Pancreas (tissue), 10 donors: ENCODE measurements around the gene SIAH2. TPM values are rescaled to one million over a fixed set of nuclear protein-coding genes. Genes with fewer than 3 reads are reported as not detected.

Experiments
- ATAC-seq, 4 donors: fragments of 200-7000 bp; cut with Tn5 transposase; one replicate each; pipeline versions ENCODE4 v1.8.0 to v1.9.1; 2020; ENCODE audit warnings: mild to moderate bottlenecking in 4 of 4, moderate library complexity in 4 of 4
- DNase-seq, 6 donors: peaks; one replicate each; pipeline ENCODE4 v3.0.0-alpha.2; 2020
- FAIRE-seq: peaks from 2 replicates; lab custom pipeline; 2012; peaks lifted over from hg19 to GRCh38; lab: Jason Lieb, UNC
- H3K27ac ChIP-seq, 4 donors: fragments of 200-600 bp; sonication (generic); 1 replicate in 3 of 4; 2 replicates in 1 of 4; pipeline versions ENCODE4 v1.5.0 to v1.8.0; 2020
- H3K27me3 ChIP-seq, 4 donors: fragments of 200-600 bp; one replicate each; pipeline ENCODE4 v1.8.0; 2021
- H3K36me3 ChIP-seq, 3 donors: fragments of 200-600 bp; sonication (generic) in 1 of 3; one replicate each; pipeline versions ENCODE4 v1.5.0 to v1.8.0; 2020 to 2021
- H3K4me1 ChIP-seq, 3 donors: fragments of 200-600 bp; one replicate each; pipeline ENCODE4 v1.8.0; 2021
- H3K4me3 ChIP-seq, 4 donors: fragments of 200-600 bp; sonication (generic) in 2 of 4; one replicate each; pipeline versions ENCODE4 v1.5.0 to v1.8.0; 2020 to 2021
- H3K9me3 ChIP-seq, 4 donors: fragments of 200-600 bp; one replicate each; pipeline ENCODE4 v1.8.0; 2021
- WGBS, 2 donors: extraction: QIAGEN DNeasy Blood & Tissue Kit; methylation state at CpG; one replicate each; pipeline ENCODE4 v1.1.7; 2013; 5-methylcytosine and 5-hydroxymethylcytosine counted together
- intact Hi-C, 3 donors: fragments of 100-400 bp; cut with DNase I; formaldehyde crosslinking; loops; one replicate each; pipeline versions ENCODE4 v1.11.1 to v1.14.2; 2022
- polyA plus RNA-seq, 2 donors: library from polyadenylated mRNA; stranded (reverse); fragments of 200-250 nt; gene quantifications; one replicate each; pipeline ENCODE4 v1.2.3, GENCODE V29; 2013
- total RNA-seq, 6 donors: library from RNA; stranded (reverse); fragmentation: NEBNext Ultra II Directional in 4 of 6; extraction: Animal tissue kit (Norgen Biotek cat#: 25700) in 4 of 6; gene quantifications; one replicate each; pipeline versions ENCODE4 v1.2.1 to v1.2.4, GENCODE V29; 2021 to 2023
- TF ChIP-seq, protein P1 (sequence below), 4 donors: fragments of 200-600 bp; sonication (generic) in 3 of 4; IDR thresholded peaks; one replicate each; pipeline versions ENCODE4 v1.5.0 to v1.8.0; 2021; ENCODE audit warnings: antibody characterized with exemption in 4 of 4
- donor health status: healthy with polysubstance abuse.
- donor health status: DM: no; HTN: no; CAD: no; lungs with moderate emphysema.
- donor health status: DM: no; HTN: no; CAD: no.
- donor health status: control.
- donor health status: control.
- donor health status: Bipolar disorder and iron deficiency.
- donor health status: DM: yes; HTN: yes; CAD: no.
- donor health status: DM: no; HTN: no; CAD: no.
- donor health status: DM: no; HTN: no; CAD: no.
- donor health status: DM: yes; HTN: yes; CAD: no.

The SIAH2 gene
- total and polyA plus RNA-seq, 8 donors, result 5.5 to 14.9 (median 13.1) TPM

DNA sequence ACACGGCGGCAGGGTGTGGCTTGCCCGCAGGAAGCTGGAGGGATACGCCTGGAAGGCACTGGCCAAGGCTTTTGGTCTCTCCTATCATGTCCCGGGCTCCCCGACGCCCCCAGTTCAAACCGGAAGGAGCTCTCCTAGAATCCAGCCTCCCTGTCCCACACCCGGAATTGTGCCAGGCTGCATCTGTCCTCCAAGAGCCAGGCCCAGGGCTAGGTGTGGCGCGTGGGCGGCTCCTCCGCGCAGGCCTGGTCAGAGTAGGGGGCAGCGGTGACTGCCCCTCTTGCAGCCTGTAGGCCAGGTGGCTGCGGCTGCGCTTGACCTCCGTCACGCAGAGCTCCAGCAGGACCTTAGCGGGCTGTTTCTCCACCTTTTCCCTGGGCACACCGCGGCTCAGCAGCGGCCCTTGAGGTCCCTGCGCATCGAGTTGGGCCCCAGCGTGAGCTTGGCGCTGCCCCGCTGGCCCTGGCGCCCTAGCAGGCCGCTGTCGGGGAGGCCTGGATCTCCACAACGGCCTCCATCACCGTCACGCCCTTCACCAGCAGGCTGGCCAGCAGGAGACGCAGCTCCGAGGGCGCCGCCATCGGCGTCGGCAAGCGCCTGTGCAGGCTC, 15.9 kb upstream of the SIAH2 start:
- 93 to 95% methylated on average over 40 to 42 of the region's 42 CpGs for WGBS, 2 donors
- TF ChIP-seq, protein P1, sequence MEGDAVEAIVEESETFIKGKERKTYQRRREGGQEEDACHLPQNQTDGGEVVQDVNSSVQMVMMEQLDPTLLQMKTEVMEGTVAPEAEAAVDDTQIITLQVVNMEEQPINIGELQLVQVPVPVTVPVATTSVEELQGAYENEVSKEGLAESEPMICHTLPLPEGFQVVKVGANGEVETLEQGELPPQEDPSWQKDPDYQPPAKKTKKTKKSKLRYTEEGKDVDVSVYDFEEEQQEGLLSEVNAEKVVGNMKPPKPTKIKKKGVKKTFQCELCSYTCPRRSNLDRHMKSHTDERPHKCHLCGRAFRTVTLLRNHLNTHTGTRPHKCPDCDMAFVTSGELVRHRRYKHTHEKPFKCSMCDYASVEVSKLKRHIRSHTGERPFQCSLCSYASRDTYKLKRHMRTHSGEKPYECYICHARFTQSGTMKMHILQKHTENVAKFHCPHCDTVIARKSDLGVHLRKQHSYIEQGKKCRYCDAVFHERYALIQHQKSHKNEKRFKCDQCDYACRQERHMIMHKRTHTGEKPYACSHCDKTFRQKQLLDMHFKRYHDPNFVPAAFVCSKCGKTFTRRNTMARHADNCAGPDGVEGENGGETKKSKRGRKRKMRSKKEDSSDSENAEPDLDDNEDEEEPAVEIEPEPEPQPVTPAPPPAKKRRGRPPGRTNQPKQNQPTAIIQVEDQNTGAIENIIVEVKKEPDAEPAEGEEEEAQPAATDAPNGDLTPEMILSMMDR (IDR thresholded peaks at IDR 0.05), result no peak
- Histone ChIP-seq H3K36me3 (no peaks in the 10 kb centered on the region), H3K4me1 (no peaks in the 10 kb centered on the region), H3K9me3 (no peaks in the 10 kb centered on the region), H3K4me3 (no peak overlapping the region), H3K27ac (no peak overlapping the region), H3K27me3 (no peaks in the 10 kb centered on the region)
- no peak for FAIRE-seq
- no peak for ATAC-seq
- intact Hi-C loops, result loop anchor here in 1 of 3 donors (5.0 kb wide), 1 partner anchor 83 kb away; no protein-coding TSS in a partner anchor
- peak in 1 of 6 donors; percentile 58 for DNase-seq

DNA sequence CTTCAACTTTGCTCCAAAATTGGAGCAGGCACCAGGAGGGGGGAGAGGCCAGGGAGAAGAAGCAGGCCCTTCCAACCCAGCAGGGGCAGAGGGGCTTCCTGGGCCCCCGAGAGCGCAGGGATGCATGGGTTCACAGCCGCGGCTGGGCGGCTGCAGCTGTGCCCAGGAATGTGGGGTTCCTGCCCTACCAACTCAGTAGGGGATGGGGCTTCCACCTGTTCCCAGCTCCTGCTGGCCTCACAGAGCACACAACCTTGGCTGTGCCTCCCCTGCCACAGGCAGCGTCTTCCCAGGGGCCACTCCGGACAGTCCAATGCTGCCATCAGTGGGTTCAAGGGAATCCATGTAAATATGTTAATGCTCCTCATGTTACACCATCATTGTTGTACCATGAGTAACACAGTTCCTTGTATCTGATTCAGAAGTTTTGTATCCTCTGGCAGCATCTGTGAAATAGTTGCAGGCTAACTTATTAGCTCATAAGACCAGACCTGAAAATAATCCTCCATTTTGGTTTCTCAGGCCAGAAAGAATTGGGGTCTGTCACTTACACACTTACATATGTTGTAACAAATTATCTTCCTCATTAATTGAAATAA, 12.1 kb upstream of the SIAH2 start:
- H3K27me3 ChIP-seq, result no peaks in the 10 kb centered on the region
- 92 to 96% methylated on average over 7 of the region's 7 CpGs for WGBS, 2 donors
- FAIRE-seq, result no peak
- no peaks in the 10 kb centered on the region for H3K36me3 ChIP-seq
- H3K4me3 ChIP-seq, result no peak overlapping the region
- ATAC-seq, result no peak
- H3K9me3 ChIP-seq, result no peaks in the 10 kb centered on the region
- peaks cover 0 to 3% (median 0%) of the 10 kb centered on the region in 3 donors for H3K4me1 ChIP-seq
- H3K27ac ChIP-seq, result no peak overlapping the region
- TF ChIP-seq, protein P1 (IDR thresholded peaks at IDR 0.05), result no peak
- DNase-seq, result no peak
- intact Hi-C loops, result loop anchor here in 1 of 3 donors (5.0 kb wide), 1 partner anchor 87 kb away; no protein-coding TSS in a partner anchor

DNA sequence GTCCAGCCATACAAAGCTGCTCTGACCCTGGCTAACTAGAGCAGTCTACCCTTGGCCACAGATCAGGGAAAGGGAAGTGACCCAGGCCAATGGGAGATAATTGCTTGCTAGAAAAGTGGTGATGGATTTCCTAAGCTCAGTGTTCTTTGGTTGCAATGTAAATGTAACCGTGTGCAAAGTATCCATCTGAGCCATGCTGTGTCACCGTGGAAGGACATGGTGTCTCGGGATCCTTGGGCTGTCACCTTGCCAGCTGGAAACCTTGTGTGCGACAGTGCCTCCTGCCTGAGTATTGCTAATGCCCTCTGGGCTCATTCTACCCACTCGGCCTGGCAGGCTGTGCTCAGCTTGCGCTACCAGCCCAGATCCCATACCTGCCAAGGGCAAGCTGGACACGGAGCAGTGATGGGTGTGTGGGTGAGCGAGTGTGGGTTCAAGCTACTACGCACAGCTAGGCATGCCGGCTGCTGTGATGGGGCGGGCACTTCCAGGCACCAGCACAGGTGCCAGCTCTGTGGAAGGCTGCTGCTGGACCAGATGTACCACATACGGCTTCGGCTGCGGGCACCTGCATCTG, 10.7 kb upstream of the SIAH2 start:
- DNase-seq (peak in 1 of 6 donors; percentile 57), ATAC-seq (no peak), FAIRE-seq (no peak)
- TF ChIP-seq, protein P1 (IDR thresholded peaks at IDR 0.05), result no peak
- 89 to 95% methylated on average over 14 of the region's 14 CpGs for WGBS, 2 donors
- peaks cover 0 to 3% (median 0%) of the 10 kb centered on the region in 3 donors for H3K4me1 ChIP-seq
- no peak overlapping the region for H3K4me3 ChIP-seq
- H3K36me3 ChIP-seq, result no peaks in the 10 kb centered on the region
- no peaks in the 10 kb centered on the region for H3K27me3 ChIP-seq
- no peak overlapping the region for H3K27ac ChIP-seq
- H3K9me3 ChIP-seq, result no peaks in the 10 kb centered on the region
- intact Hi-C loops, result no loop called here

DNA sequence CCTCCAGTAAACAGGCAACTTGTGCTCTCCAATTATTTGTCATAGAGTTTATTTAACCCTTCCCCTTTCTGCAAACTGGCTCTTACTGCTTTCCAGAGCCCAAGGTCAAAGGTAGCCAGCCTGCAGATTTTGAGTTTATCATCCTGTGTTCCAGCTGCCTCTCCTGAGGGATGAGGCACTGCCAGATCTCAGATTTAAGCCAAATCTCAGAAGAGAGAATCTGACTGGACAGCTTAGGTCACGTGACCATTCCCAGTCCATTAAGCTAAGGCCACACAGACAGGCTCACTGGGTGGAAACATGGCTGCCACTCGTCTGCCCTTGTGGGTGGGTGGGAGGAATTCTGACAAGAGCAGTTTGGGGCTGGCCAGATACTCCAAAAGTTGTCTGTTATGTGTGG, 8.6 kb upstream of the SIAH2 start:
- no peak for DNase-seq
- no peak overlapping the region for H3K27ac ChIP-seq
- ATAC-seq, result peak in 1 of 4 donors; percentile 31
- H3K4me1 ChIP-seq, result peaks cover 0 to 3% (median 0%) of the 10 kb centered on the region in 3 donors
- H3K36me3 ChIP-seq, result no peaks in the 10 kb centered on the region
- H3K9me3 ChIP-seq, result no peaks in the 10 kb centered on the region
- intact Hi-C loops, result no loop called here
- 78 to 82% methylated on average over 2 of the region's 2 CpGs for WGBS, 2 donors
- TF ChIP-seq, protein P1 (IDR thresholded peaks at IDR 0.05), result no peak
- no peak for FAIRE-seq
- no peaks in the 10 kb centered on the region for H3K27me3 ChIP-seq
- no peak overlapping the region for H3K4me3 ChIP-seq
